Right lobe of liver (tissue), 6 donors: ENCODE data around the gene MRPL47. TPM values are rescaled to one million over a fixed set of nuclear protein-coding genes. Genes with fewer than 3 reads are reported as not detected.
A peak's percentile ranks its signal among the peaks of the same experiment; 100 is the strongest.

ENCODE experiments used
- ATAC-seq, 4 donors: fragments of 200-7000 bp; cut with Tn5 transposase; one replicate each; pipeline ENCODE4 v1.9.1; 2020; ENCODE audit warnings: mild to moderate bottlenecking in 4 of 4, moderate library complexity in 4 of 4
- DNase-seq, 3 donors: peaks; one replicate each; pipeline ENCODE4 v3.0.0-alpha.2; 2020
- H3K27ac ChIP-seq, 3 donors: fragments of 200-600 bp; one replicate each; pipeline ENCODE4 v1.8.0; 2022
- H3K27me3 ChIP-seq, 2 donors: fragments of 200-600 bp; one replicate each; pipeline ENCODE4 v1.8.0; 2022
- H3K36me3 ChIP-seq, 4 donors: fragments of 200-600 bp; sonication (generic) in 1 of 4; one replicate each; pipeline versions ENCODE4 v1.5.1 to v1.8.0; 2017 to 2022; ENCODE audit warnings: control low read depth in 1 of 4
- H3K4me1 ChIP-seq, 4 donors: fragments of 200-600 bp; sonication (generic) in 1 of 4; one replicate each; pipeline versions ENCODE4 v1.5.1 to v1.8.0; 2017 to 2022; ENCODE audit warnings: control low read depth in 1 of 4
- H3K4me3 ChIP-seq, 3 donors: fragments of 200-600 bp; one replicate each; pipeline ENCODE4 v1.8.0; 2022
- H3K9me3 ChIP-seq, 4 donors: fragments of 200-600 bp; sonication (generic) in 1 of 4; one replicate each; pipeline versions ENCODE4 v1.5.1 to v1.8.0; 2017 to 2022; ENCODE audit warnings: control low read depth in 1 of 4
- POLR2A ChIP-seq: fragments of 450-650 bp; IDR thresholded peaks from one replicate; pipeline ENCODE4 v1.6.1; 2017; ENCODE audit warnings: antibody characterized with exemption, mild to moderate bottlenecking
- WGBS: methylation state at CpG from one replicate; pipeline ENCODE4 v1.1.6; 2018; ENCODE audit warnings: low coverage, low lambda C conversion rate; ENCODE audit not compliant: insufficient coverage; ENCODE audit errors: missing lambda C conversion rate; 5-methylcytosine and 5-hydroxymethylcytosine counted together
- intact Hi-C, 2 donors: fragments of 100-400 bp; cut with DNase I; formaldehyde crosslinking; loops; one replicate each; pipeline versions ENCODE4 v1.11.2 to v1.14.1; 2022
- total RNA-seq, 6 experiments: library from RNA; depleted of rRNA in 2 of 6; stranded (reverse); fragments of >200 nt in 2 of 6; fragmentation: NEBNext Ultra II Directional in 3 of 6; extraction: Animal tissue kit (Norgen Biotek cat#: 25700) in 3 of 6; gene quantifications; one replicate each; pipeline versions ENCODE4 v1.1.0 to v1.2.4, GENCODE V29; 2016 to 2023
- TF ChIP-seq, protein P1 (sequence below), 4 donors: fragments of 200-600 bp in 3 of 4; fragments of 450-650 bp in 1 of 4; IDR thresholded peaks; one replicate each; pipeline versions ENCODE4 v1.5.1 to v1.8.0; 2016 to 2022; ENCODE audit warnings: antibody characterized with exemption in 4 of 4, mild to moderate bottlenecking in 2 of 4
- donor health status: DM: no; HTN: yes; CAD: no.
- donor health status: DM: no; HTN: no; CAD: no.
- donor health status: DM: no; HTN: no; CAD: no.
- donor health status: DM: no; HTN: yes; CAD: no.
- donor health status: DM: no; HTN: yes; CAD: no.

MRPL47 gene
- total RNA-seq, 6 experiments from 2014 or later: 12.4 to 25.0 (median 18.2) TPM

DNA sequence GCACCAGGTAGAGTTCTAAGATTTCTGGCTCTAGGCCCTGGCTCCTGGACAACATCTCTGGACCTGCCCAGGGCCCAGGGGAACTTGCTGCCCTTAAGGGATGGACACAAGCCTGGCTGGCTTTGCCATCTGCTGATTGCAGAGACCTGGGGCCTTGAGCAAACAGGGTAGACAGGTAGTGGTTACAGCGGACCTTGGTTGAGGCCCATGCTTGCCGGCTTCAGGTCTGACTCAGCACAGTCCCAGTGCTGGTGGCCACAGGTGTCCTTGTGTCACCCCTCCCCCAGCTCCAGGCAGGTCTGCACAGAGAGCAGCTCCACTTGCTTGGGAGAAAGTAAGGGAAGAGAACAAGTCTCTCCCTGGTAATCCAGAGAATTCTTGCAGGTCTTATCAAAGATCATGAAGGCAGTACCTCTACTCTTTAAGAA, 57.6 kb downstream of the MRPL47 start:
- no peaks in the 10 kb centered on the region for H3K36me3 ChIP-seq
- H3K27ac ChIP-seq: no peak overlapping the region
- no peaks in the 10 kb centered on the region for H3K27me3 ChIP-seq
- no peak overlapping the region for H3K4me3 ChIP-seq
- 60% methylated on average over 1 of the region's 2 CpGs for WGBS
- TF ChIP-seq POLR2A: no peak
- TF ChIP-seq, protein P1, sequence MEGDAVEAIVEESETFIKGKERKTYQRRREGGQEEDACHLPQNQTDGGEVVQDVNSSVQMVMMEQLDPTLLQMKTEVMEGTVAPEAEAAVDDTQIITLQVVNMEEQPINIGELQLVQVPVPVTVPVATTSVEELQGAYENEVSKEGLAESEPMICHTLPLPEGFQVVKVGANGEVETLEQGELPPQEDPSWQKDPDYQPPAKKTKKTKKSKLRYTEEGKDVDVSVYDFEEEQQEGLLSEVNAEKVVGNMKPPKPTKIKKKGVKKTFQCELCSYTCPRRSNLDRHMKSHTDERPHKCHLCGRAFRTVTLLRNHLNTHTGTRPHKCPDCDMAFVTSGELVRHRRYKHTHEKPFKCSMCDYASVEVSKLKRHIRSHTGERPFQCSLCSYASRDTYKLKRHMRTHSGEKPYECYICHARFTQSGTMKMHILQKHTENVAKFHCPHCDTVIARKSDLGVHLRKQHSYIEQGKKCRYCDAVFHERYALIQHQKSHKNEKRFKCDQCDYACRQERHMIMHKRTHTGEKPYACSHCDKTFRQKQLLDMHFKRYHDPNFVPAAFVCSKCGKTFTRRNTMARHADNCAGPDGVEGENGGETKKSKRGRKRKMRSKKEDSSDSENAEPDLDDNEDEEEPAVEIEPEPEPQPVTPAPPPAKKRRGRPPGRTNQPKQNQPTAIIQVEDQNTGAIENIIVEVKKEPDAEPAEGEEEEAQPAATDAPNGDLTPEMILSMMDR (IDR thresholded peaks at IDR 0.05): no peak
- peak in 1 of 4 donors; percentile 65 for ATAC-seq
- intact Hi-C loops: no loop called here
- no peaks in the 10 kb centered on the region for H3K4me1 ChIP-seq
- DNase-seq: no peak
- no peaks in the 10 kb centered on the region for H3K9me3 ChIP-seq

DNA sequence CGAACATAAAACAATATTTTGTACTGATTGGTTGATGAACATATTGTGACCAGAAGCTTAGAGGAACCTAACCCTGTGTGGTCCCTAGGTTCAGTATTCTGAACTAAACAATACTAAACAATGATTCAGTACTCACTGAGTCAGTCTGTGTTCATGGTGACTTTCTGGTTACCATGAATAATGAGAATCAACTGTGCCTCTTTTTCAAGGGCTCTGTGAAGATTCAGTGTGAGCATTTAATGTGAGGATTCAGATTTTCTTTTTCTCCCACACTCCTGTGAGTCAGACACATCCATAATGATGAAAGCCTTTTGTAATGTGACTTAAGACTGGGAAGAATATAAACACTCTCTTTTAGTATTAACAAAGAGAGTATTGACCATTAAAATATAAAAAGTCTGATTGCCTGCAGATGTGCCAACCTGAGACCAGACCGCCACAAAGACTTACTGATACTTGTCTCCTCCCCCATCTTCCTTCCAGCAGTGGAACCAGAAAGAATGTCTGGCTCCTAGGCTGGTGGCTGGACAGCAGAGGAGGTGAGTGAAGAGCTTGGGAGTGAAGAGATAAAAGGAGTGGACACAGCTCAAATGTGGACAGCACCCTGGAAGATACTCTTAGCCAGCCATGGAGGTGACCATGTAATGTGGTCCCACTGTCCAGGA, 59.3 kb downstream of the MRPL47 start:
- DNase-seq (no peak), ATAC-seq (no peak)
- Histone ChIP-seq H3K9me3 (no peaks in the 10 kb centered on the region), H3K4me3 (no peak overlapping the region), H3K27me3 (no peaks in the 10 kb centered on the region), H3K36me3 (no peaks in the 10 kb centered on the region), H3K27ac (no peak overlapping the region), H3K4me1 (no peaks in the 10 kb centered on the region)
- intact Hi-C loops: no loop called here
- 44% methylated on average over 2 of the region's 2 CpGs for WGBS
- no peak for TF ChIP-seq POLR2A
- TF ChIP-seq, protein P1 (IDR thresholded peaks at IDR 0.05): no peak

DNA sequence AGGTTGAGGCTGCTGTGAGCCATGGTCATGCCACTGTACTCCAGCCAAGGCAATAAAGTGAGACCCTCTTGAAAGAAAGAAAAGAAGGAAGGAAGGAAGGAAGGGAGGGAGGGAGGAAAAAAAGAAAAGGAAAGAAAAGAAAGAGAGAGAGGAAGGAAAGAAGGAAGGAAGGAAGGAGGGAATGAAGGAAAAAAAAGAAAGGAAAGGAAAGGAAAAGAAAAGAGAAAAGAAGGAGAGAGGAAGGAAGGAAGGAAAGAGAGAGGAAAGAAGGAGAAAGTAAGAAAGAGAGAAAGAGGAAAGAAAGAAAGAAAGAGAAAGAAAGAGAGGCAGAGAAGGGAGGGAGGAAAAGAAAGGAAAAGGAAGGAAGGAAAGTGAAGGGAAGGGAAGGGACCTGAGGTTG, 62.1 kb downstream of the MRPL47 start:
- DNase-seq: no peak
- TF ChIP-seq, protein P1 (IDR thresholded peaks at IDR 0.05): no peak
- TF ChIP-seq POLR2A: no peak
- Histone ChIP-seq H3K27me3 (no peaks in the 10 kb centered on the region), H3K9me3 (no peaks in the 10 kb centered on the region), H3K4me1 (no peaks in the 10 kb centered on the region), H3K4me3 (no peak overlapping the region), H3K27ac (no peak overlapping the region), H3K36me3 (no peaks in the 10 kb centered on the region)
- intact Hi-C loops: no loop called here
- no peak for ATAC-seq

DNA sequence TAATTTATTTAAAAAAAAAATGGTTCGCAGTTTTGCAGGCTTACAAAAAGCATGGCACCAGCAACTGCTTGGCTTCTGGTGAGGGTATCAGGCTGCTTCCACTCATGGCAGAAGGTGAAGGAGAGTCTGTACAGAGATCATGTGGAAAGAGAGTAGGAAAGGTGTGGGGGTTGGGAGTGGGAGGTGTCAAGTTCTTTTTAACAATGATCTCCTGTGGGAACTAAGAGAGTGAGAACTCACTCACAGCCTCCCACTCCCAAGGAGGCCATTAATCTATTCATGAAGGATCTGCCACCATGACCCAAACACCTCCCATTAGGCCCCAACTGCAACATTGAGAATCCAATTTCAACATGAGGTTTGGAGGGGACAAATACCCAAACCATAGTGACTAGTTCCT, 62.8 kb downstream of the MRPL47 start:
- H3K27me3 ChIP-seq: no peaks in the 10 kb centered on the region
- intact Hi-C loops: no loop called here
- no peak overlapping the region for H3K4me3 ChIP-seq
- no peaks in the 10 kb centered on the region for H3K4me1 ChIP-seq
- DNase-seq (no peak), ATAC-seq (no peak)
- TF ChIP-seq POLR2A: no peak
- TF ChIP-seq, protein P1 (IDR thresholded peaks at IDR 0.05): no peak
- H3K36me3 ChIP-seq: no peaks in the 10 kb centered on the region
- no peak overlapping the region for H3K27ac ChIP-seq
- WGBS: 93% methylated on average over 1 of the region's 1 CpG
- H3K9me3 ChIP-seq: no peaks in the 10 kb centered on the region

DNA sequence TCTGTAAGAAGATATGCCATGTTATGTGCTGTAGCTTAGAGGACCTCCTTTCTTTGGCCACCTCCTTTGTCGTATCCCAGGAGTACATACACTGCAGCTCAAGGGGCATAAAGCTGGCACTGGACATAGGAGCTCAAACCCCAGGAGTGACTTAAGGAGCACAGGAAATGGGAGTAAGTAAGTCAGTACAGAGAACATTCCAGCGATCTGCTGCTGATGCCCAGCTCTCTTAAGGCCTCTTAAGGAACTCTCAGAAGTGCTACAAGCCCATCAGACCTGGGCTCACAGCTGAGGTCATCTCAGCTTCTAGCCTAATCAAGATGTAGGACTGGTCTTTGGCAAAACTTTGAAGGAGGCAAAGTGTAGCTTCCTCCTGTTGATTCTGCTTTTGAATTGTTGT, 63.3 kb downstream of the MRPL47 start:
- no peak for ATAC-seq
- Histone ChIP-seq H3K27ac (no peak overlapping the region), H3K9me3 (no peaks in the 10 kb centered on the region), H3K4me3 (no peak overlapping the region), H3K36me3 (no peaks in the 10 kb centered on the region), H3K27me3 (no peaks in the 10 kb centered on the region), H3K4me1 (no peaks in the 10 kb centered on the region)
- DNase-seq: no peak
- no peak for TF ChIP-seq POLR2A
- TF ChIP-seq, protein P1 (IDR thresholded peaks at IDR 0.05): no peak
- 83% methylated on average over 2 of the region's 2 CpGs for WGBS
- intact Hi-C loops: no loop called here
